ENCODE measurements around the gene ELF5. TPM values are rescaled to one million over a fixed set of nuclear protein-coding genes. Genes with fewer than 3 reads are reported as not detected.

Gene ELF5
- total RNA-seq, 2 experiments from 2014 or later: not detected

DNA sequence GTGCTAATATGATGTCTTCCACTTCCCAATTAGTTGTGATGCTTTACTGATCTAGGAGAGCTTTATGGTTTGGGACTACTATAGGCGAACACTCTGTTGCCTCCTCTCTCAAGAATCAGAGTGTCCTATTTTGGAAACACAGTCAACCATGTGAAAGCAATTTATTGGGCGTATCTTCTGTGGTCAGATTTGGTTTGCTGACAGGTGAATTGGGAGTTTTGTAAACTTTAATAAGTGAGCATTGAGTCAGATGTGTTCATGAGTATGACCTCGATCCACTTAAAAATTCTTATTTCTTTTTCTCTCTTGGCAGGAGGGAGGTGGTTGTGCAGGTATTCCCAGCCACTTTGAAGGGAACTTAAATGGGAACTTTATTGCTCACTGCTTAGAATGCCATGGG is 70.5 kb downstream of the ELF5 start:
- peaks cover 30% of the 10 kb centered on the region for H3K4me1 Mint-ChIP-seq (ENCODE audit: low read depth)
- intact Hi-C loops (cut with micrococcal nuclease): no loop called here
- peaks cover 2% of the 10 kb centered on the region for H3K36me3 Mint-ChIP-seq
- no peaks in the 10 kb centered on the region for H3K27me3 Mint-ChIP-seq
- H3K9me3 Mint-ChIP-seq: no peaks in the 10 kb centered on the region
- POLR2A ChIA-PET: no interaction called here
- no peak overlapping the region for H3K27ac Mint-ChIP-seq
- no peak overlapping the region for H3K4me3 Mint-ChIP-seq
- CTCF ChIA-PET: interaction anchor here (1.4 kb wide), 1 partner anchor 25 kb away, joined by 5 read pairs; no protein-coding TSS in a partner anchor
- DNase-seq: no peak

DNA sequence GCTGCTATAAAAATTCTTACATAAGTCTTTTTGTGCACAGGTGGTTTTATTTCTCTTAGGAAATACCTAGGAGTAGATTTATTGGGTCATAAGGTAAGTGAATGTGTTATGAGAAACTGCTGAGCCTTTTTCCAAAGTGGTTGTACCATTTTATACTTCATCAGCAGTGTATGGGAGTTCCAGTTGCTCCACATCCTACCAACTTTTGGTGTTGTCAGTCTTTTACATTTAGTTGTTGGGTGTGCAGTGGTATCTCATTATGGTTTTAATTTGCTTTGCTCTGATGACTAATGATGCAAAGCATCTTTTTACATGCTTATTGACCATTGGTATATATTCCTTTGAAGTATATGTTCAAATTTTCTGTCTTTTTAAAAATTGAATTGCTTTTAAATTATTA is 71.8 kb downstream of the ELF5 start:
- ChIA-PET POLR2A (no interaction called here), CTCF (interaction anchor here (0.9 kb wide), 1 partner anchor 26 kb away, joined by 3 read pairs; no protein-coding TSS in a partner anchor)
- H3K27ac Mint-ChIP-seq: no peak overlapping the region
- intact Hi-C loops (cut with micrococcal nuclease): no loop called here
- no peak overlapping the region for H3K4me3 Mint-ChIP-seq
- H3K9me3 Mint-ChIP-seq: no peaks in the 10 kb centered on the region
- no peaks in the 10 kb centered on the region for H3K27me3 Mint-ChIP-seq
- no peak for DNase-seq
- peaks cover 22% of the 10 kb centered on the region for H3K4me1 Mint-ChIP-seq (ENCODE audit: low read depth)
- no peaks in the 10 kb centered on the region for H3K36me3 Mint-ChIP-seq

DNA sequence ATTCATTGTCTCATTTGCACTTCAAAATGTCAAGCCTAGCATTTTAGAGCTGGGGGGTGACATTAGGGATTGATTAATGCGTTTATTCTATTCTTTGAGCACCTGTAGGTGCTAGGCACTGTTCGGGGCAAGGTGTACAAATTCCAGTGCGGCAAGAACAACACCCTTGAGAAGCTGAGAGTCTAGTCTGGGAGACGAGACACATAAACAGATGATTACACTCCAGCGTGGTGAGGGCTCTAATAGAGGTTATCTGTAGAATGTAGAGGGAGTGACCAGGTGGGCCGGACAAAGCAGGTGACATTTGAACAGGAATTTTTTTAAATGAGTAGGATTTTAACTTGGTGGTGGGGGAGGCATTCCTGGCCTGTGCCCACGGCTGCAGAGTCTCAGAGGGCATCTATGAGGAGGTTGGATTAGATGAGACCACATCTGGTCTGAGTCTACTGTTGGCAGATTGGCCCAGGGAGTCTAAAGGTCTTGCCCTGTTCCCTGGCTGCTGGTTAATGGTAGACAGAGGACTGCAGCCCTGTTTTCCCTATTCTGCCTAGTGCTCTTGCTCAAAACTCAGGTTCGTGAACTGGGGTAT is 73.9 kb downstream of the ELF5 start:
- intact Hi-C loops (cut with micrococcal nuclease): loop anchor here (1.0 to 2.0 kb wide), 3 partner anchors 35 to 387 kb away; partner anchors contain the start of gene NAT10
- CTCF ChIA-PET: interaction anchor here (1.4 to 2.3 kb wide), 2 partner anchors 53 to 83 kb away, joined by 3 to 8 read pairs; no protein-coding TSS in a partner anchor
- no peak for DNase-seq
- POLR2A ChIA-PET: interaction anchor here (0.7 to 3.2 kb wide), 3 partner anchors 9 to 335 kb away, joined by 3 to 10 read pairs (median 5); partner anchors contain the start of gene NAT10
- H3K36me3 Mint-ChIP-seq: no peaks in the 10 kb centered on the region
- peak overlapping the region; percentile 90 for H3K4me3 Mint-ChIP-seq
- peak overlapping the region; percentile 92 for H3K27ac Mint-ChIP-seq
- H3K4me1 Mint-ChIP-seq (ENCODE audit: low read depth): peaks cover 22% of the 10 kb centered on the region
- no peaks in the 10 kb centered on the region for H3K27me3 Mint-ChIP-seq
- no peaks in the 10 kb centered on the region for H3K9me3 Mint-ChIP-seq

DNA sequence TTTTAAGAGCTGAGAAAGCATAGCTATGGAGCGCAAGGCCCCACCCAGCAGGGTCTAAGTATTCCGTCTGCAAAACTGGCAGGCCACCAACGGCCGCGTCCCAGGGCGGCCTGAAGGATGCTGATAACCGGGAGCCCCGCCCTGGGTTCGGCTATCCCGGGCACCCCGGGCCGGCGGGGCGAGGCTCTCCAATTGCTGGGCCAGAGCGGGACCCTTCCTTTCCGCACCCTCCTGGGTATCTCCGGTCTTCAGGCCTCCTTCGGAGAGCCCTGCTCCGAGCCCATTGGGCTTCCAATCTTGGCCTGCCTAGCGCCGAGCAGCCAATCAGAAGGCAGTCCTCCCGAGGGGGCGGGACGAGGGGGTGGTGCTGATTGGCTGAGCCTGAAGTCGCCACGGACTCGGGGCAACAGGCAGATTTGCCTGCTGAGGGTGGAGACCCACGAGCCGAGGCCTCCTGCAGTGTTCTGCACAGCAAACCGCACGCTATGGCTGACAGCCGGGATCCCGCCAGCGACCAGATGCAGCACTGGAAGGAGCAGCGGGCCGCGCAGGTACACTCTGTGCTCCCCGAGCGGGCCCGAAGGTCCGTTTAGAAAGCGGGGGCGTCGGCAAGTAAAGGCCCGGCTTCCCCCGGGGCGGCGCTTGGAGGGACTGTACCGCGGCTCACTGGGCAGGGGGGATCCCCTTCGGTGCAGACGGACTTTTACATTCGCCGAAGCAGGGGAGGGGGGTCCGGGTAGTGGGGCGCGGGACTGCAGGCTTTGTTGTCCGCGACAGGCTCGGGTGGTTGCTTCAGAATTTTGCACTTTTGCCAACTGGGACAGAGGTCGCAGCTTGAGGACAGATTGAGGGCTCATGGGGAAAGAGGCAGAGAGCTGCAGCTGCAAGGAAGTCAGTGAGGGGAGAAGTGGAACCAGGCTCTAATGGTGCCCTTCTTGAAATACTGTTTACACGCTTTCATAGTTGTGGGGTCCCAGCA is 74.8 kb downstream of the ELF5 start, which contains the start of gene CAT:
Gene CAT, plus strand, starts transcription at position 406 of the 979 bp plus-strand sequence. Its CDS starts 80 bp downstream, at position 486.
- intact Hi-C loops (cut with micrococcal nuclease): loop anchor here (1.0 to 2.0 kb wide), 5 partner anchors 29 to 386 kb away; partner anchors contain the start of gene NAT10
- DNase-seq: peak; percentile 99
- POLR2A ChIA-PET: interaction anchor here (0.7 to 3.2 kb wide), 3 partner anchors 10 to 334 kb away, joined by 3 to 10 read pairs (median 5); partner anchors contain the start of gene NAT10
- Mint-ChIP-seq H3K9me3 (no peaks in the 10 kb centered on the region), H3K27me3 (no peaks in the 10 kb centered on the region), H3K36me3 (no peaks in the 10 kb centered on the region), H3K27ac (peak within 1 kb of the TSS; percentile 92), H3K4me3 (peak within 1 kb of the TSS; percentile 90), H3K4me1 (ENCODE audit: low read depth) (peaks cover 19% of the 10 kb centered on the region)
- CTCF ChIA-PET: interaction anchor here (0.8 to 2.3 kb wide), 6 partner anchors 29 to 705 kb away, joined by 3 to 12 read pairs (median 4); no protein-coding TSS in a partner anchor

DNA sequence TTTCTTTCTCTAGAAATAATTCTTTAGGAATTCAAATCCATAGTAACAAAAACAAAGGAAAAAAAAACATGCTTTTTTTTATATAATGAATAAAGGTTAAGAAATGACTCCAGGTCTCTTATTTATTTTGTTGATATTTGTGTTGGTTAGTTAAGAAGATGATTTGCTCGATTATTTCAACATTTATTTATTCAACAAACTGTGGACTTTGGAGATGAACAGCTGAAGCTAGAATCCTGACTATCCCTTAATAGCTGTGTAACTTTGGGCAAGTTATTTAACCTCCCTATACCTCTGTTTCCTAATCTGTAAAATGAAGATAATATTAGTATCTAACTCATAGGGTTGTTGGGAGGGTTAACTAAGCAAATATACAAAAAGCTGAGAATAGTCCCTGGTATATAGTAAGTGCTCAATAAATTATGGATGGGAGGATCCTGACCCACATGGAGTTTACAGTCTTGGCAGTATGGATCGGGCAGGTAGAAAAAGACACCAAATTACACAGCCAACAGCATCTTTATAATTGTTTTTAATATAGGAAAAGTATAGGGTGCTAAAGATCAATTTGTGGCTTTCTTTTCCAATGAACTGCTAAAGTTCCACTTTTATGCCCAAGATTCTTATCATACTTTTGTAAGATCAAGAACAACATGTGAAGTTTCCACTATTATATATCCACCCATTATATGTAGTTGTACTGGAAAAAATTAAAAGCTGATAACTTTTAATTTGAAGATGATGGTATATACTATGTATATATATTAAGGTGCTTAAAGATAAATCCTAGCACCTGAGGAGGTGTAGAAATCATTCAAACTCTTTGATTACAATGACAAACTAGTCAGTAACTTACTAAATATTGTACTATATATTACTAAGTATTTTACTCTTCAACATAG is 76.1 kb downstream of the ELF5 start:
- intact Hi-C loops (cut with micrococcal nuclease): loop anchor here (1.0 to 2.0 kb wide), 4 partner anchors 31 to 385 kb away; no protein-coding TSS in a partner anchor
- Mint-ChIP-seq H3K27me3 (no peaks in the 10 kb centered on the region), H3K27ac (no peak overlapping the region), H3K9me3 (no peaks in the 10 kb centered on the region), H3K36me3 (no peaks in the 10 kb centered on the region), H3K4me1 (ENCODE audit: low read depth) (peaks cover 17% of the 10 kb centered on the region), H3K4me3 (no peak overlapping the region)
- ChIA-PET POLR2A (interaction anchor here (3.2 kb wide), 1 partner anchor 11 kb away, joined by 10 read pairs; no protein-coding TSS in a partner anchor), CTCF (interaction anchor here (0.6 to 2.3 kb wide), 6 partner anchors 31 to 706 kb away, joined by 3 to 12 read pairs (median 4); no protein-coding TSS in a partner anchor)
- DNase-seq: no peak

DNA sequence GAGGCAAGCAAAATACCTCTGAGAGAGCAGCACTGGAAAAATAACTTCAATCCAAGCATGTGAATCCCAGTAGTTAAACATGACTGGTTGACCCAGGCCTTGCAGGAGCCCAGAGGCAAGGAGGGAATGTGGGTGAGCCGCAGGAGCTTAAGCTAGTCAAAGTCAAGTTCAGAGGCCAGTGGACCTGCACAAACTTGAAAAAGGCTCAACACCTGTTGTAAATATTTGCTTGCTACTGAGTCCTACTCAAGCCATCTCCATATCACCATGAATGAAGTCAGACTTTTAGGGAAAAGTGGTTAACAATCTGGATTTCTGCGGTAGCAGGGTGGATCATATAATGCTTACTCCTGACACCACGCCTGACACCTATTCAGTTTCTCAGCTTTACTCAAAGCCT is 79.7 kb downstream of the ELF5 start:
- POLR2A ChIA-PET: no interaction called here
- Mint-ChIP-seq H3K4me1 (ENCODE audit: low read depth) (no peaks in the 10 kb centered on the region), H3K4me3 (no peak overlapping the region), H3K27me3 (no peaks in the 10 kb centered on the region), H3K27ac (no peak overlapping the region), H3K9me3 (no peaks in the 10 kb centered on the region), H3K36me3 (no peaks in the 10 kb centered on the region)
- intact Hi-C loops (cut with micrococcal nuclease): no loop called here
- no peak for DNase-seq
- CTCF ChIA-PET: interaction anchor here (0.6 kb wide), 1 partner anchor 33 kb away, joined by 3 read pairs; no protein-coding TSS in a partner anchor

DNA sequence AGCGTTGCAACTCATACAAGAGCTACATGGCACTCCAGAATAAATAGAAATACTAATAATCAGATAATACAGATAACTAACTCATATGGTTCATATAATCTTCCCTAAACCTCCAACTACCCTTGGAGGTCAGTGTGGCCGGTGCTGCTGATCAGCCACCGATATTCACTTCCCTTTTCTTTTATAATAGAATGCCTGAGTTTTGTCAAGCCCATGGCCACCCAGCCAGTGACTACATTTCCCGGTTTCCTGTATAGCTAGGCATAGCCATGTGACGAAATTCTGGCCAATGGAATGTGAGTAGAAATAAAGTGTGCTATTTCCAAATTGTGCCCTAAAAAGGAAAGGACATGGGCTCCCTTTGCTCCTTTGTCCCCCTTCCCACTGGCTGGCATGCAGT is 80.8 kb downstream of the ELF5 start:
- intact Hi-C loops (cut with micrococcal nuclease): no loop called here
- no peak for DNase-seq
- CTCF ChIA-PET: no interaction called here

DNA sequence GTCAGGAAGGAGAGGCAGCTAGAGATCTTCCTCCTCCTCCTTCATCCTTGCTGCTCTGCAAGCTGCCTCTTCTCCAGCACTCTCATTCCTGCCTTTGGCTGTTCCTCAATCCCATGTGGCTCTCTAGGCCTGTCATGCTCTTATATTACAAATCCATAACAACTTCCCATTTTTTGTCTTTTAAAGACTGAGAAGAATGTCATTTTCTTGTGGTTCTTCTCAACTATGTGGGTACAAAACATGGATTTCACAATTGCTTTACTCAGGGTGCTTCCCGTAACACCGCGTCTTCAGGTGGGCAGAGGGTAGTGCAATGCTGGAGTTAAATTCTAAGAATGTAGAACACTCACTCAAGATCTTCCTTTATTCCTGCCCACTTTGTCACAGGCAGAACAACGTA is 81.6 kb downstream of the ELF5 start:
- Mint-ChIP-seq H3K36me3 (no peaks in the 10 kb centered on the region), H3K9me3 (no peaks in the 10 kb centered on the region), H3K27me3 (no peaks in the 10 kb centered on the region), H3K27ac (no peak overlapping the region), H3K4me1 (ENCODE audit: low read depth) (no peaks in the 10 kb centered on the region), H3K4me3 (no peak overlapping the region)
- POLR2A ChIA-PET: no interaction called here
- CTCF ChIA-PET: no interaction called here
- intact Hi-C loops (cut with micrococcal nuclease): no loop called here
- DNase-seq: no peak

More for the DNA sequence above, 80.8 kb downstream of the ELF5 start:
- no peaks in the 10 kb centered on the region for H3K9me3 Mint-ChIP-seq
- no peaks in the 10 kb centered on the region for H3K36me3 Mint-ChIP-seq
- no peaks in the 10 kb centered on the region for H3K4me1 Mint-ChIP-seq (ENCODE audit: low read depth)
- no peak overlapping the region for H3K4me3 Mint-ChIP-seq
- POLR2A ChIA-PET: no interaction called here
- no peak overlapping the region for H3K27ac Mint-ChIP-seq
- no peaks in the 10 kb centered on the region for H3K27me3 Mint-ChIP-seq

Other genes with a start within 250 kb of the ELF5 start
- 1 to 10 TPM; 1.8 to 1.9 TPM for gene ABTB2, start 155.8 kb downstream of the ELF5 start, total RNA-seq
- gene CAT, start 74.9 kb downstream of the ELF5 start, total RNA-seq: 10 to 100 TPM; 29.6 to 31.4 TPM
- gene EHF, start 107.3 kb upstream of the ELF5 start, total RNA-seq: not detected